Measurements from ENCODE around the gene TSHZ1.
A peak's percentile ranks its signal among the peaks of the same experiment; 100 is the strongest.

The TSHZ1 gene

GRCh38 chr18:75208155-75208835 lies 2.3 kb upstream of the TSHZ1 start:
- DNase-seq = peak; percentile 51

GRCh38 chr18:75208836-75209128 lies 1.8 kb upstream of the TSHZ1 start:
- DNase-seq = peak; percentile 42

GRCh38 chr18:75209129-75209950 lies 1.3 kb upstream of the TSHZ1 start, which contains the start of gene PTGR3:
PTGR3 (minus strand) TSS chr18:75209139; CDS start chr18:75209058, 81 bp downstream.
- peak; percentile 74 for DNase-seq

- no peak for DNase-seq
Observed at GRCh38 chr18:75209951-75210258, 692 bp upstream of the TSHZ1 start.

- DNase-seq = peak; percentile 36
Observed at GRCh38 chr18:75211002-75211621, 515 bp downstream of the TSHZ1 start.

- no peak for DNase-seq
Observed at GRCh38 chr18:75211626-75211952, 992 bp downstream of the TSHZ1 start.

- peak; percentile 37 for DNase-seq
Observed at GRCh38 chr18:75211953-75212750, 1.6 kb downstream of the TSHZ1 start.

- DNase-seq = no peak
Observed at GRCh38 chr18:75212751-75213090, 2.1 kb downstream of the TSHZ1 start.

GRCh38 chr18:75213611-75214331 lies 3.2 kb downstream of the TSHZ1 start:
- DNase-seq = no peak

- no peak for DNase-seq
Observed at GRCh38 chr18:75214332-75214690, 3.7 kb downstream of the TSHZ1 start.

GRCh38 chr18:75214766-75215510 lies 4.3 kb downstream of the TSHZ1 start:
- no peak for DNase-seq

- no peak for DNase-seq
Observed at GRCh38 chr18:75215663-75216062, 5.1 kb downstream of the TSHZ1 start.

GRCh38 chr18:75216212-75216910 lies 5.8 kb downstream of the TSHZ1 start:
- no peak for DNase-seq

GRCh38 chr18:75216911-75217689 lies 6.5 kb downstream of the TSHZ1 start:
- no peak for DNase-seq

GRCh38 chr18:75218065-75218923 lies 7.7 kb downstream of the TSHZ1 start:
- DNase-seq = no peak

- no peak for DNase-seq
Observed at GRCh38 chr18:75219745-75220375, 9.3 kb downstream of the TSHZ1 start.

GRCh38 chr18:75220551-75221355 lies 10.2 kb downstream of the TSHZ1 start:
- no peak for DNase-seq

GRCh38 chr18:75221397-75221796 lies 10.8 kb downstream of the TSHZ1 start:
- no peak for DNase-seq
